Fibroblast of villous mesenchyme (primary cell): Measurements from ENCODE around the gene TOLLIP. TPM values are rescaled to one million over a fixed set of nuclear protein-coding genes. Genes with fewer than 3 reads are reported as not detected.

Experiments
- DNase-seq: peaks from one replicate; pipeline ENCODE4 v3.0.0-alpha.2; 2010; ENCODE audit warnings: low read depth
- H3K4me3 ChIP-seq: 2 replicates; pipeline ENCODE4 v1.5.1; 2011; ENCODE audit warnings: low read depth, mild to moderate bottlenecking, low read length
- total RNA-seq: library from RNA; depleted of rRNA; stranded (reverse); fragments of >200 nt; gene quantifications from 2 replicates; pipeline ENCODE4 v1.2.3, GENCODE V29; 2012
- TF ChIP-seq, protein P1 (sequence below): IDR thresholded peaks from 2 replicates; pipeline ENCODE4 v1.5.1; 2012; ENCODE audit warnings: low read depth, mild to moderate bottlenecking, low read length; ENCODE audit not compliant: insufficient read depth

Gene TOLLIP
- total RNA-seq, 1 donor: 27.2 TPM

- no peak for DNase-seq
- H3K4me3 ChIP-seq: no peak overlapping the region
- TF ChIP-seq, protein P1, sequence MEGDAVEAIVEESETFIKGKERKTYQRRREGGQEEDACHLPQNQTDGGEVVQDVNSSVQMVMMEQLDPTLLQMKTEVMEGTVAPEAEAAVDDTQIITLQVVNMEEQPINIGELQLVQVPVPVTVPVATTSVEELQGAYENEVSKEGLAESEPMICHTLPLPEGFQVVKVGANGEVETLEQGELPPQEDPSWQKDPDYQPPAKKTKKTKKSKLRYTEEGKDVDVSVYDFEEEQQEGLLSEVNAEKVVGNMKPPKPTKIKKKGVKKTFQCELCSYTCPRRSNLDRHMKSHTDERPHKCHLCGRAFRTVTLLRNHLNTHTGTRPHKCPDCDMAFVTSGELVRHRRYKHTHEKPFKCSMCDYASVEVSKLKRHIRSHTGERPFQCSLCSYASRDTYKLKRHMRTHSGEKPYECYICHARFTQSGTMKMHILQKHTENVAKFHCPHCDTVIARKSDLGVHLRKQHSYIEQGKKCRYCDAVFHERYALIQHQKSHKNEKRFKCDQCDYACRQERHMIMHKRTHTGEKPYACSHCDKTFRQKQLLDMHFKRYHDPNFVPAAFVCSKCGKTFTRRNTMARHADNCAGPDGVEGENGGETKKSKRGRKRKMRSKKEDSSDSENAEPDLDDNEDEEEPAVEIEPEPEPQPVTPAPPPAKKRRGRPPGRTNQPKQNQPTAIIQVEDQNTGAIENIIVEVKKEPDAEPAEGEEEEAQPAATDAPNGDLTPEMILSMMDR: no peak
Observed at GRCh38 chr11:1242289-1242688, 67.1 kb downstream of the TOLLIP start.

DNA sequence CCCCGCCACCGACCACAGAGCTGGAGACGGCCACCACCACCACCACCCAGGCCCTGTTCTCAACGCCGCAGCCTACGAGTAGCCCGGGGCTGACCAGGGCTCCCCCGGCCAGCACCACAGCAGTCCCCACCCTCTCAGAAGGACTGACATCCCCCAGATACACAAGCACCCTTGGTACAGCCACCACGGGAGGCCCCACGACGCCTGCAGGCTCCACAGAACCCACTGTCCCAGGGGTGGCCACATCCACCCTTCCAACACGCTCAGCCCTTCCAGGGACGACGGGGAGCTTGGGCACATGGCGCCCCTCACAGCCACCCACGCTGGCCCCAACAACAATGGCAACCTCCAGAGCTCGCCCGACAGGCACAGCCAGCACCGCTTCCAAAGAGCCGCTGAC, 67.7 kb downstream of the TOLLIP start:
- no peak overlapping the region for H3K4me3 ChIP-seq
- DNase-seq: no peak
- TF ChIP-seq, protein P1: no peak

DNA sequence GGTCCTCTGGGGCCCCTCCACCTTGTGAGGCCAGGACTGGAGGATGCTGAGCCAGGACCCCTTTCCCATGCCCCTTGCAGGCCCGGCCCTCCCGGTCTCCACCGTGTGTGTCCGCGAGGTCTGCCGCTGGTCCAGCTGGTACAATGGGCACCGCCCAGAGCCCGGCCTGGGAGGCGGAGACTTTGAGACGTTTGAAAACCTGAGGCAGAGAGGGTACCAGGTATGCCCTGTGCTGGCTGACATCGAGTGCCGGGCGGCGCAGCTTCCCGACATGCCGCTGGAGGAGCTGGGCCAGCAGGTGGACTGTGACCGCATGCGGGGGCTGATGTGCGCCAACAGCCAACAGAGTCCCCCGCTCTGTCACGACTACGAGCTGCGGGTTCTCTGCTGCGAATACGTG, 68.7 kb downstream of the TOLLIP start:
- no peak overlapping the region for H3K4me3 ChIP-seq
- TF ChIP-seq, protein P1: no peak
- DNase-seq: no peak

- H3K4me3 ChIP-seq: no peak overlapping the region
- DNase-seq: no peak
- TF ChIP-seq, protein P1: no peak
Observed at GRCh38 chr11:1239596-1240205, 69.7 kb downstream of the TOLLIP start.

- TF ChIP-seq, protein P1: no peak
- no peak for DNase-seq
- H3K4me3 ChIP-seq: no peak overlapping the region
Observed at GRCh38 chr11:1238767-1239595, 70.5 kb downstream of the TOLLIP start.

- no peak overlapping the region for H3K4me3 ChIP-seq
- TF ChIP-seq, protein P1: no peak
- DNase-seq: no peak
Observed at GRCh38 chr11:1237851-1238250, 71.6 kb downstream of the TOLLIP start.
